ENCODE measurements around the gene PIGU.

- peak; percentile 54 for TF ChIP-seq CTCF (IDR thresholded peaks at IDR 0.05)
- TF ChIP-seq ZFX (IDR thresholded peaks at IDR 0.05; ENCODE audit: borderline replicate concordance): no peak
Observed at GRCh38 chr20:34562641-34563040, 114.3 kb downstream of the PIGU start.
